Measurements from ENCODE around the gene UCP2.

The UCP2 gene

GRCh38 chr11:74009675-74010305, 27.1 kb upstream of the UCP2 start:
- no peak for DNase-seq

- no peak for DNase-seq
These were observed 26.5 kb upstream of the UCP2 start for GRCh38 chr11:74009230-74009547.

- DNase-seq = no peak
These were observed 26.0 kb upstream of the UCP2 start, which contains the start of gene UCP3 for GRCh38 chr11:74008373-74009229. UCP3 (minus strand) TSS chr11:74009085; CDS start chr11:74007042, 2,043 bp downstream.

DNA sequence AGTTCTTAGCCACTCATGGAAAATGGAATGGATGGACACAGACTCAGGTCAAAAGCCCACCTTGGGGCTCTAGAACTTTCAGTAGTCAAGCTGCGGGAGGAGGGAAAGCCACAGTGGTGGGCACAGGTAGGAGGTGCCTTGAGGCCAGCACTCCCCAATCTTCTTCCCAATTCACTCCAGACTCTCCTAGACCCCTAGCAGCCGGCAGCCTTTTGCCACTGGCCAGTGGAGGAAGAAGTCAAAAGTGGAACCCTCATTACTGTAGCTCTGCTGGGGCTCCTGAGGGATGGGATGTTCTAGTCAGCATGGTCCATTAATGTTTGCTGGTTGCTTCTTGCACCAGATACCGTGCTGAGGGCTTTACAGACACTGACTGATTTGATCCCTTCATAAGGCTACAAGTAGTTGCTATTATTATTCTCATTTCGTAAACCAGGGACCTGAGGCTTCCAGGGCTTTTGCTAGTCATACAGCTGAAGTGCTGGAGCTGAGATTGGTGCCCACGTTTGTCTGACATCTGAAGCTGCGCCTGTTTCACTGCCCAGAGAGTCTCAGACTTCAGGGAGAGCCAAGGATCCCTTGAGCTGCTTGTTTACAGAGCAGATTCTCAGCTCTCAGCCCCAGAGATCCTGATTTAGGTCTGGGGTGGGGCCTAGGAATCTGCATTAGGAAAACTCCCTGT, 25.2 kb upstream of the UCP2 start:
- DNase-seq = no peak

DNA sequence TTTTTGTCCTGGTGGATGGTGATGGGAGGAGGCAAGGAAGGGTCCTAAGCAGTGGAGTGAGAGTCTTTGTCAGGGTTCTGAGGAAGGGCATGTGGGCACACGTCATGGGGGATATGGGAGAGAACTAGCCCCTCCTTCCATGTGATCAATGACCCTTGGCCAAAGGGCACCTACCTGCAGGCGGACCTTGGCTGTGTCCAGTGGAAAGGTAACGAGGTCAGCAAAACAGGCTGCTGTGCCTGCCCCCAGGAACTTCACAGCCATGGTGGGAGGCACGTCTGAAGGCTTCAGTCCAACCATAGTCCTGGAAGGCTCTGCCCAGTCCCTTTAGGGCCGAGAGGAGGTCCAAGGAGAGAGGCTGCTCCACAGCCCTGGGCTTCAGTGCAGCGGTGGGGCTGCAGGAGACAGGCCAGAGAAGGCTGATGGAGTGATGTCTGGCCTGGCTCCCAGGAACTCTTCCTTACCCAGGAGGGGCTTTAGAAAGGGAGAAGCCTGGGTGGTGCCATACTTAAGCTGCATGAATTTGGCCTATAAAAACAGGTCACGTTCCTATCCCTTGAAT, 24.2 kb upstream of the UCP2 start:
- DNase-seq = no peak

GRCh38 chr11:74005721-74006517, 23.3 kb upstream of the UCP2 start:
- DNase-seq = no peak

- no peak for DNase-seq
These were observed 22.3 kb upstream of the UCP2 start for GRCh38 chr11:74004759-74005615.

- no peak for DNase-seq
These were observed 21.5 kb upstream of the UCP2 start for GRCh38 chr11:74004046-74004695.

- no peak for DNase-seq
These were observed 20.2 kb upstream of the UCP2 start for GRCh38 chr11:74002832-74003231.

DNA sequence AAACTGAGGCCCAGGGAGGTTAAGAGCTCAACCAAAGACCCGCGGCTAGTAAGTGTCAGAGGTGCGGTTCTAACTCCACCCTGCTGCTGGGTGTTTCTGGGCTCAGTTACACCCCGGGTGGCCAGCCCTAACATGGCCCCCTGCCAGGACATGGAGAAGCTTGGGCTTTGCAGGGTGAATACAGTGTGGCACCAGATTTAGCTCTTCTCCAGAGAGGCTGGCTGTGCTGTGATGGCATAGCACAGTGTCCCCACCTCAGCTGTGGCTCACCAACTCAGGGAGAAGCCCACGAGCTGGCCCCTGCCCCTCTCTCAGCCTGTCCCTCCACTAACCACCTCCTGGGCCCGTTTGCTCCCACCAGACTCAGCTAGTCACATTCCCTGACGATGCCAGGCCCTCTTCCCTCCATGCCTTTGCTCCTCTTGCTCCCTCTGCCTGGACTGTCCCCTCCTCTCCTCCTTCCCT, 19.2 kb upstream of the UCP2 start:
- no peak for DNase-seq

- no peak for DNase-seq
These were observed 17.9 kb upstream of the UCP2 start for GRCh38 chr11:74000307-74001133.

DNA sequence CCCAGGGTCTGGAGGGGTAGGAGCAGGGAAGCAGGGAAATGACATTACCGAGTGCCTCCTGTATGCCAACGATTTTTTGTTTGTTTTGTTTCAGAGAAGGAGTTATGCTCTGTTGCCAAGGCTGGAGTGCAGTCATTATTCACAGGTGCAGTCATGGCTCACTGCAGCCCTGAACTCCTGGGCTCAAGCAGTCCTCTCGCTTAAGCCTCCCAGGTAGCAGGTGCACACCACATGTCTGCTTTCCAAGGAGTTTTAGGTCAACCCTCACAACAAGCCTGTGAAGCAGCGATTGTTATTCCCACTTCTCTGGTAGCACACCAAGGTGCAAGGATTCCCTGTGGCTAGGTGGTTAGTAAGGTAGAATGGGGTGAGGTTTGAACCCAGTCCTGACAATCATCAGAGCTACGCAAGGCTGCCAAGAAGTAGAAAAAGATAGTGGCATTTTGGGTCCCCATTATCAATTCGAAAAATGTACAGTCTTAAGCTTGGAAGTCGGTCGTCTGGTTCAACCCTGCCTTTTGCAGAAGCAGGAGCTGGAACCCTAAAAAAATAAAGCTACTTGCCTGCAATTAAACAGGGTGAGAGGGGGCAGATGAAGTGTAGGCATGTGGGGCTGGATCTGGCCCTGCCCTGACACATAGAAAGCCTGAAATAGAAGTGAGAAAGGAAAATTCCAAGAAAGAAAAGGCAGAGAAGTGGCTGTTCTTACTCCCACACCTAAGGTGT, 17.1 kb upstream of the UCP2 start:
- DNase-seq = no peak

- no peak for DNase-seq
These were observed 16.4 kb upstream of the UCP2 start for GRCh38 chr11:73998846-73999575.

GRCh38 chr11:73997120-73997770, 14.6 kb upstream of the UCP2 start:
- DNase-seq = no peak

DNA sequence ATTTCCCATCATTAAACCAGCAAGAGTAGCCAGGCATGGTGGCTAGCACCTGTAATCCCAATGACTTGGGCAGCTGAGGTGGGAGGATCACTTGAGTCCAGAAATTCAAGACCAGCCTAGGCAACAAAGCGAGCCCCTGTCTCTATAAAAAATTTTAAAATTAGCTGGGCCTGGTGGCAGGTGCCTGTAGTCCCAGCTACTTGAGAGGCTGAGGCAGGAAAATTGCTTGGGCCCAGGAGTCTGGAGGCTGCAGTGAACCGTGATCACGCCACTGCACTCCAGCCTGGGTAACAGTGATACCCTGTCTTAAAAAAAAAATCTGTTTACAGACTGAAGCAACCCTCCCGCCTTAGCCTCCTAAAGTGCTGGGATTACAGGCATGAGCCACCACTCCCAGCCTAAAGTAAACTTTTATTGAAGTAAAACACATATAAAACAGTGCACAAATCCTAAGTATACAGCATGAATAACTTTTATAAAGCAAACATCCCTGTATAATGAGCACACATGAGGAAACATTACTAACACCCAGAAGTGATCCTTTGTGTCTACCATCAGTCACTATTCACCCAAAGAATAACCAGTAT, 13.6 kb upstream of the UCP2 start:
- DNase-seq = no peak

DNA sequence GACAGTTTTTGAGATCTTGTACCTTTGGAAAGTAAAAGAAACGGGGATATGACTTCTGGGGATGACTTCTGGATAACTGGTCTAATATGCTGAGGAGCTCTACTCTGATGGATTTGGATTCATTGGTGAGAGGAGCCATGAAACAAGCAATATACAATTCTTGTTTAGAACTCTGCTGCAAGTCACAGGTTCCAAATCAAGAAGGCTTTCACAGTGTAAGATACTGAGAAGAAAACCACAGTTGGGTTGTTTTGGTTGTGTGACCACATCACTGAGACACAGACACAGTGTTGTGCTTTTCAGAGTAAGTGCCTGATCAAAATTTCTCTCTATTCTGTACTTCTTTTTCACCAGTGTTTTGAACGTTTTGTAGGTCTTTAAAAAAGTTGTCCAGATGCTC, 13.1 kb upstream of the UCP2 start:
- no peak for DNase-seq

DNA sequence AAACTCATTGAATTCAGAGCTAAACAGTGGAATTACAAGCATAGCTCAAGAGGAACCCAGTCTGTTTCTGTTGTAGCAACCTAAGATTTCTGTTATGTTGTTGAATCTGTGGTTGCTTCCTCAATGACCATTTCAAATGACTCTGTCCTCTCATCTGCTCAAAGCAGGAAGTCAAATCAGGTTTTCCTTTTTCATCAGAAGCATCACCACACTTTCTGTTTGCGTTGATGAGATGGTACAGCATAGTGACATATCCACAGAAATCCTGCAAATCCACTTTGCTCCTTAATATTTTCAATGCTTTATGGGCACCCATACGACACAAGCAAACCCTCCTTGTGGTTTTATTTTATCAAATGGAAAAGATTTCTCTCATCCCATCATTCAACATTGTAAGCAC, 12.6 kb upstream of the UCP2 start:
- DNase-seq = no peak

DNA sequence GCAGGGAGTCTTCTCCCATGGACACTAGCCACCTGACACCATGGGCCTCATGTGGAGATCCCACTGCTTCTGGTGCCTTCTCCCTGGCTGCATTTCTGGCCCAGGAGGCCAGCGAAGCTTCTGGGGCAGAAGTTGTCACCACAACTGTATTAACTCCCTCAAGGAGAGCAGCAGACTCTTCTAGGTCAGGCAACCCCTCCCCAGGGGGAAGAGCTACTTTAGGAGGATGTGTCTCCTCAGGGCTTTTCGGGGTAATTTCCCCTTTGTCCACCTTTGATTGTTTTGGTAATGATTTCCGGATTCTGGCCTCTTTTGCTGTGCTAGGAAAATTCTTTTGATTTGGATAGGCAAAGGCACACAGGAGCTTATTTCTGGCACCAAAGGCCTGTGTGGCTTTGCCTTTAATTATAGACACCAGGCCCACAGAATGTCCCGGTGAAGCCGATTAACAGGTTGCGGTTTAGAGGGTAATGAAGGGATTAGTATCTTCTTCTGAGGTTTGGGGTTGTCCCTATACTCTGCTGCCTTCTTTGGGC, 8.9 kb upstream of the UCP2 start:
- no peak for DNase-seq

Measured in NCI-H1694 (cell line).